Testis (tissue), 3 donors: ENCODE measurements around the gene CDH4. TPM values are rescaled to one million over a fixed set of nuclear protein-coding genes. Genes with fewer than 3 reads are reported as not detected.

ENCODE experiments used
- DNase-seq: peaks from one replicate; pipeline ENCODE4 v3.0.0-alpha.2; 2019
- H3K27ac ChIP-seq, 2 donors: fragments of 200-600 bp; sonication (generic); one replicate each; pipeline ENCODE4 v1.5.1; 2019
- H3K27me3 ChIP-seq: fragments of 200-600 bp; sonication (generic); one replicate; pipeline ENCODE4 v1.5.1; 2019
- H3K36me3 ChIP-seq: fragments of 200-600 bp; sonication (generic); one replicate; pipeline ENCODE4 v1.5.1; 2017; ENCODE audit warnings: low read depth; ENCODE audit errors: missing control alignments
- H3K4me1 ChIP-seq: fragments of 200-600 bp; sonication (generic); one replicate; pipeline ENCODE4 v1.5.1; 2019
- H3K4me3 ChIP-seq, 2 donors: fragments of 200-600 bp; sonication (generic); one replicate each; pipeline ENCODE4 v1.5.1; 2017 to 2019
- H3K9me3 ChIP-seq: fragments of 200-600 bp; sonication (generic); one replicate; pipeline ENCODE4 v1.5.1; 2017
- POLR2A ChIP-seq: fragments of 450-650 bp; IDR thresholded peaks from one replicate; pipeline ENCODE4 v1.6.1; 2017; ENCODE audit warnings: antibody characterized with exemption, mild to moderate bottlenecking, moderate library complexity
- WGBS, 2 donors: methylation state at CpG; one replicate each; pipeline ENCODE4 v1.1.5; 2018; 5-methylcytosine and 5-hydroxymethylcytosine counted together
- intact Hi-C: fragments of 100-400 bp; cut with DNase I; formaldehyde crosslinking; loops from one replicate; pipeline ENCODE4 v1.15.1; 2023; ENCODE audit warnings: low total_unique reads
- polyA plus RNA-seq: library from polyadenylated mRNA; stranded (reverse); fragments of 350-450 nt; fragmentation: Illumina TruSeq; extraction: RNeasy Lipid Tissue Mini Kit (QIAGEN cat#74804); gene quantifications from one replicate; pipeline ENCODE4 v1.2.3, GENCODE V29; 2014; ENCODE audit warnings: low read depth, low replicate concordance; ENCODE audit not compliant: insufficient read depth
- total RNA-seq, 2 donors: library from RNA; depleted of rRNA; stranded (reverse); fragments of >200 nt; gene quantifications; one replicate each; pipeline ENCODE4 v1.2.3, GENCODE V29; 2016
- TF ChIP-seq, protein P1 (sequence below), 3 experiments: fragments of 450-650 bp in 2 of 3; fragments of 200-600 bp in 1 of 3; sonication (generic) in 1 of 3; IDR thresholded peaks; one replicate each; pipeline ENCODE4 v1.5.1; 2016 to 2019; ENCODE audit warnings: antibody characterized with exemption in 3 of 3, mild to moderate bottlenecking in 2 of 3, moderate library complexity in 1 of 3

CDH4 gene
- total and polyA plus RNA-seq, 3 donors from 2014 or later = 1.4 to 3.3 (median 1.9) TPM

GRCh38 chr20:61897401-61898295 lies 645.6 kb downstream of the CDH4 start:
- 90 to 92% methylated on average over 16 to 26 of the region's 26 CpGs for WGBS, 2 donors
- no peaks in the 10 kb centered on the region for H3K27me3 ChIP-seq
- no peaks in the 10 kb centered on the region for H3K9me3 ChIP-seq
- intact Hi-C loops = no loop called here
- DNase-seq = no peak
- no peak for TF ChIP-seq POLR2A
- TF ChIP-seq, protein P1, sequence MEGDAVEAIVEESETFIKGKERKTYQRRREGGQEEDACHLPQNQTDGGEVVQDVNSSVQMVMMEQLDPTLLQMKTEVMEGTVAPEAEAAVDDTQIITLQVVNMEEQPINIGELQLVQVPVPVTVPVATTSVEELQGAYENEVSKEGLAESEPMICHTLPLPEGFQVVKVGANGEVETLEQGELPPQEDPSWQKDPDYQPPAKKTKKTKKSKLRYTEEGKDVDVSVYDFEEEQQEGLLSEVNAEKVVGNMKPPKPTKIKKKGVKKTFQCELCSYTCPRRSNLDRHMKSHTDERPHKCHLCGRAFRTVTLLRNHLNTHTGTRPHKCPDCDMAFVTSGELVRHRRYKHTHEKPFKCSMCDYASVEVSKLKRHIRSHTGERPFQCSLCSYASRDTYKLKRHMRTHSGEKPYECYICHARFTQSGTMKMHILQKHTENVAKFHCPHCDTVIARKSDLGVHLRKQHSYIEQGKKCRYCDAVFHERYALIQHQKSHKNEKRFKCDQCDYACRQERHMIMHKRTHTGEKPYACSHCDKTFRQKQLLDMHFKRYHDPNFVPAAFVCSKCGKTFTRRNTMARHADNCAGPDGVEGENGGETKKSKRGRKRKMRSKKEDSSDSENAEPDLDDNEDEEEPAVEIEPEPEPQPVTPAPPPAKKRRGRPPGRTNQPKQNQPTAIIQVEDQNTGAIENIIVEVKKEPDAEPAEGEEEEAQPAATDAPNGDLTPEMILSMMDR (IDR thresholded peaks at IDR 0.05) = no peak
- no peak overlapping the region for H3K4me3 ChIP-seq
- H3K36me3 ChIP-seq = no peaks in the 10 kb centered on the region
- H3K27ac ChIP-seq = no peak overlapping the region
- peaks cover 6% of the 10 kb centered on the region for H3K4me1 ChIP-seq

DNA sequence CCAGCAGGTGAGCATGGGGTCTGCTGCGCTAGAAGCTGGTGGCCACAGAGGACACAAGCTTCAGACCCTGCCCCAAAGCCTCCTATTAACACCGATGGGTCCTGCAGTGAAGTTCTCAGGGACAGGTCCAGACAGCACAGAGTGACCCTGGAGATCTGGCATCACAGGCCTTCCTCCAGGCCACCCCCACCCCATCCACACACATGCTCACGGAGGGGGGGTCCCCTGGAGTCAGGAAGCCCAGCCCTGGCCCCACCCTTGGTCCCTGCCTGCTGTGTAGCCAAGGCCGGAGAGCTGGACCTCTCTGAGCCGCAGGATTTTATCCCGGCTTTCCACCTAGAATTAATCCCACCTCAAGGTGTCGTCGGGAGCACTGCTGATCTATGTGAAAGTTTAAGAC lies 646.3 kb downstream of the CDH4 start:
- 89 to 91% methylated on average over 6 to 8 of the region's 8 CpGs for WGBS, 2 donors

GRCh38 chr20:61900011-61900944 lies 648.2 kb downstream of the CDH4 start:
- no peaks in the 10 kb centered on the region for H3K36me3 ChIP-seq
- H3K4me1 ChIP-seq = peaks cover 6% of the 10 kb centered on the region
- H3K4me3 ChIP-seq = no peak overlapping the region
- H3K27me3 ChIP-seq = no peaks in the 10 kb centered on the region
- DNase-seq = peak; percentile 83
- 26 to 33% methylated on average over 22 to 28 of the region's 29 CpGs for WGBS, 2 donors
- no peaks in the 10 kb centered on the region for H3K9me3 ChIP-seq
- TF ChIP-seq, protein P1 (IDR thresholded peaks at IDR 0.05) = no peak
- TF ChIP-seq POLR2A = no peak
- intact Hi-C loops = no loop called here
- no peak overlapping the region for H3K27ac ChIP-seq

More for the DNA sequence above, 646.3 kb downstream of the CDH4 start:
- no peak overlapping the region for H3K27ac ChIP-seq
- H3K4me1 ChIP-seq = peaks cover 6% of the 10 kb centered on the region
- no peak for TF ChIP-seq POLR2A
- TF ChIP-seq, protein P1 (IDR thresholded peaks at IDR 0.05) = no peak
- H3K4me3 ChIP-seq = no peak overlapping the region
- no peak for DNase-seq
- H3K9me3 ChIP-seq = no peaks in the 10 kb centered on the region
- no peaks in the 10 kb centered on the region for H3K36me3 ChIP-seq
- intact Hi-C loops = no loop called here
- no peaks in the 10 kb centered on the region for H3K27me3 ChIP-seq

- no peak for TF ChIP-seq POLR2A
- TF ChIP-seq, protein P1 (IDR thresholded peaks at IDR 0.05) = no peak
- Histone ChIP-seq H3K4me3 (no peak overlapping the region), H3K27ac (no peak overlapping the region), H3K4me1 (peaks cover 6% of the 10 kb centered on the region), H3K9me3 (no peaks in the 10 kb centered on the region), H3K36me3 (no peaks in the 10 kb centered on the region), H3K27me3 (no peaks in the 10 kb centered on the region)
- intact Hi-C loops = no loop called here
- WGBS, 2 donors = 44 to 51% methylated on average over 3 to 4 of the region's 4 CpGs
- no peak for DNase-seq
Measured at GRCh38 chr20:61900945-61901293, 648.9 kb downstream of the CDH4 start.
